HG03378 (cell line): ENCODE results near the gene KIF23.

Source experiments
- ATAC-seq: cut with Tn5 transposase; IDR thresholded peaks from one replicate; pipeline ENCODE4 v1.9.1; 2021; ENCODE audit warnings: mild to moderate bottlenecking, moderate library complexity; ENCODE audit not compliant: unreplicated experiment

KIF23 gene

DNA sequence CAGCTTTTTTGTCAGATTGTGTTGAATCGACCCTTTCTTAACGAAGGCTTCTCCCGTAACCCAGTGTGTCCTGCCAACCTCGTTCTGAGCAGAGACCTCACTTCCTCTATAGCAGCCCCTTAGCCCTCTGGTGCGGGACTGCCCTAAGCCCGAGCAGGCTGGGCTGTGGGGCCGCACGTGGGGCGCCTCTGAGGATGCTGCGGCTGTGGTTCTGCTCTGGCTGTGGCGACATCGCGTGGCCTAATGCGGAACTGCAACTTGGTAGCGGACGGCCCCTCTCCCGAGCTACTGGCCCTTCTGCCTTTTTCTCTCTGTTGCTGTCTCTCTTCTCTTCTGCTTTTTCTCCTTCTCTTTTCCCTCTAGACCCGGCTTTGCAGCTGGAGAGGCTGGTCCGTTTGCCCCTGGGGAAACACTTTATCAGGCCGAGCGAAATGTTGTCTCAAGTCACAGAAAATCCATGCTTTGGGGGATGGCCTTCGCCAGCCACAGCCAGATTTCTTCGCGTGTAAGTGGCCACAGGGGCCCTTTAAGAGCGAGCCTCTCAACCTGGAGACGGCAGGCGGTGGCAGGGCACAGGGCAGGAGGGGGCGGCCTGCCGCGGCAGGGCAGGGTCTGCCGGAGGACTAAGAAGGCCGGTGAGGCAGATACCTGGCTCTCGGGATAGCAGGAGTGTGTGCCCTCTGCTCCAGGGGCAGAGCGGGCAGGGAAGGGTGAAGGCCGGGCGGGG is 19.4 kb upstream of the KIF23 start:
- ATAC-seq: no peak

DNA sequence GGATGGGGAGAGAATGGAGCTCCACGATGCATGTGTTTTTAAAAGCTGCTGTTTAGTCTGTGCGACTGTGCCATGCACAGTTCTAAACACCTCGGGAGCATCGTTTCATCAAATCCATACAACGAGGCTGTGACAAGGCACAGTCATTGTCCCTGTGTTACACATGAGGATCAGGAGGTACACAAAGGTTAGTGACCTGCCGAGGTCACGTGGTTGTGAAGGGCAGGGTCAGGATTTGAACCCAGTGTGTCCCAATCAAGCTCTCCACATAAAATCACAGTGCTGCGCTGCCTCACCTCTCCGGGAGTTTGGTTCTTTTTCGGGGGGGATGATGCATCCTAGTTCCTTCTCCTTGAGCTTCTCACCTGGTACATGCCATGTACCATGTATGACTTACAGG is 18.7 kb upstream of the KIF23 start:
- no peak for ATAC-seq

DNA sequence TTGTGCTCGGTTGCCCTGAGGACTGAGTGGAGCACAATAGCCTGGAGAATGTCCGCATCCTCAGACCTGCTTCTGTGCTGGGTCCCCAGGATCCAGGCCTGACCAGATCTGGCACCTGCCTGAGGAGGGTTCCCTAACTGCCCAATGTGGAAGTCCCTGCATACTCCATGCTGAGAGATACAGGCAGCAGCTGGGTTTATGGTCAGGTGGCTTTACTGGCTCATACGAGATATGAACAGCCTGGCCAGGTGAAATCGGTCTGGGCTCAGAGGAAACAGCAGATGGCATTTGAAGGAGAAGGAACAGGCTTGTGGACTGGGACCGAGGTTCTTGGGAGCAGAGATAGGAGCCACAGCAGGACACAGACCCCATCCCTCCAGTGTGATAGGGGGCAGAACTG is 18.2 kb upstream of the KIF23 start:
- no peak for ATAC-seq

DNA sequence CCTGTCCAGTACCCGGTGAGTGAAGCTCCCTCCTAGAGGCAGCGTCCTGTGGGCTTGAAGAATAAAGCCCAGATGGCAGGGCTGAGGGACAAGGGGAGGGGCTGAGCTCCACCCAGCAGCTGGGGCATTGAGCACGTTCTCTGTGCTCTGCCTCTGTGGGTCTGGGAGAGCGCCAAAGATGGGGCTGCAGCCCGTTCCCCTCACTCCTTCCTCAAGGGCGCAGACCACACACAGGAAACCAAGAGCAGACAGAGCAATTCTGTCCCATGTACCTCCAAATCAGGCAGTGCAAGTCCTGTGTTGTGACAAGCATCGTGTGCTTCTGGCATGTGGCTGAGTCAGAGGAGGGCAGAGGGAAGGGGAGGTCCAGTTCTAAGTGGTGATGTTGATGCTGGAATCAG is 15.7 kb upstream of the KIF23 start:
- ATAC-seq: no peak

DNA sequence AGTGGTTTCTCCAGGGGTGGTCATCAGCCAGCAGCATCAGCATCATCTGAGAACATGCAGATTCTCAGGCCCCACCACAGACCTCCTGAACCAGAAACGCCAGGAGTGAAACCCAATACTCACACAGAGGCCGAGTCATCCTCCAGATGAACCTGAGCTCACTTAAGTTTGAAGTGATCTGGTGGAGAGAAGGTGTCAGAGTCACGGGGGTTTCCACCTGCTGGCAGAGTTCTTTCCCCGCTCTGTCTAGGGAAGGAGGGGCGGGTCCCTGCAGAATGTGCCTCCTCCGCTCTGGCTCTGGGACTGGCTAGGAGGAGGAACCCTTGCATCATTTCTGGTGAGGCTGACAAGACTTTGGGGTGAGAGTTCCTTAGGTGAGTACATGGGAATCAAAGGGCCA is 13.3 kb upstream of the KIF23 start:
- ATAC-seq: no peak

DNA sequence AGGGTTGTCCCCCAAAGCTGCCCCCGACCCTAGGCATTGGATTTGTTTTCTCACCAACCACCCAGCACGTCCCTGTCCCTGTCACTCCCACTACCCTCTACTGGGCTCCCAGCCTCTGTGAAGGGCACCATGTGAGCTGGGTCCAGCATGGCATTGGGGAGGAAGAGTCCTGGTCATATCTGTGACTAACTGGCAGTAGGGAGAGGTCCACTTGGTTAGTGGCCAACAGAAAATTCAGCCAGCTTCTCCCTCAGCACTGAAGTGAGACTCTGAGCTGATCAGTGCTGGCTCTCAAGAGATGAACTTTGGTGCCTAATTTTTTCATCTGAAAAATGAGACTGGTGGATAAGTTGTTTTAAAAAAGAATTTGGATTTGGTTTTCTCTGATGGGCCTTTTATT is 11.3 kb upstream of the KIF23 start:
- no peak for ATAC-seq

DNA sequence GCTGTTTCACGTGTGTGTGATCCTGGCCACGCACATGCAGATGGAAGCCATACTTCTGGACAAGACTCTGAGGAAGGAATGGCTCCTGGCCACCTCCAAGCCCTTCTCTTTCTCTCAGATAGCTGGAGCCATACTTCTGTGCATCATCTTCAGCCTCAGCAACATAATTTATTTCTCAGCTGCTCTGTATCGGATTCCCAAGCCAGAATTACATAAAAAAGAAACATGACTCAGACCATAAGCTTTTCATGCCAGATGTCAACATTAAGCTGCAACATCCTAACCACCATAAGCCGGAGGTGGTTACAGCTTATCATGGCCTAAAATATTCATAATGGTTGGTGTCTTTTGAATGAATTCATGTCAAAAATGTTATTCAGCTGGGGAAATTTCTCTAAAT is 10.6 kb upstream of the KIF23 start:
- no peak for ATAC-seq

DNA sequence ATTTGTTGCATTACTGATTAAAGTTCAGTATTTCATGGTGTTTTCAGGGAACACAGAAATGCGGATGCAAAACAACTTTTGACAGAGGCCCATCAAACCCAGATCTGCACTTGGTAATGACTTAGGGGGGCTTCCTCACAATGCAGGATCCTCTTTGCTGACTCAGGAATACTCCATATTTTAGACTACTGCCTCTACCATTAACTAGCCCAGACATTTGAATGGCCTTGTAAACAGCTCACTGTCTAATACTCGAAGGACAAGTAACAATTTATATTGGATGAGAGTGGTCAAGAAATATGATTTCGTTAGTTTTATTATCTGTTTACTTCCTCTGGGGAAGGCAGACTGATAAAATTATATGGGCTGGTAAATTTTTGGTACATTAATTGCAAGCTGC is 9.0 kb upstream of the KIF23 start:
- no peak for ATAC-seq

DNA sequence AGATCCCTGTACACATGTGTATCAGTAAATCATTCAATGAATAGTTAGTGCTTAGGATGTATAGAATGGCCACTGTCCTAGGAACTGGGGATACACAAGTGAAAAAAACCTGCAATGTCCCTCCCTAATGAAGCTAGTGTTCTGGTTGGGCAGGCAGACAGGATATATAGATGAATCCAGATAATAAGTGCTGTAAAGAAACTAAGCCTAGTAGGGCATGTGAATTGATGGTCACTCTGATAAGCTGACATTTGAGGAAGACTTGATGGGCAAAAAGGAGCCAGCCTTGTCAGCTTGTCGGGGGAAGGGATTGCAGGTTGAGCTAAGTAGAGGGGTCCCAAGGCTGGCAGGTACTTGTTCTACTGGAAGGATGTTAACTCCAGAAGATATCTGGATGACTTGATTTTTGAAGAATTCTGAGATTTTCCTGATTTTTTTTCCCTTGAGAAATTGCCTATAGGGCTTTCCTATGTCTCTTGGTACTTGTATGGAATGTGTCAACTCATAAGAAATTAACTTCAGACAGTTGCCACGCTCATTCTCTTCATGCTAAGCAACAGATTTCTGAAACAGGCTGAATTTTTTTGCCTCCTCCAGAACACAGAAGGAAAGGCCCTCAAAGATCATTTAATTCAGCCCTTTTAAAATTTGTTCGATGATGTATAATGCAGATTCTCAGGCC is 6.3 kb upstream of the KIF23 start:
- ATAC-seq: no peak

DNA sequence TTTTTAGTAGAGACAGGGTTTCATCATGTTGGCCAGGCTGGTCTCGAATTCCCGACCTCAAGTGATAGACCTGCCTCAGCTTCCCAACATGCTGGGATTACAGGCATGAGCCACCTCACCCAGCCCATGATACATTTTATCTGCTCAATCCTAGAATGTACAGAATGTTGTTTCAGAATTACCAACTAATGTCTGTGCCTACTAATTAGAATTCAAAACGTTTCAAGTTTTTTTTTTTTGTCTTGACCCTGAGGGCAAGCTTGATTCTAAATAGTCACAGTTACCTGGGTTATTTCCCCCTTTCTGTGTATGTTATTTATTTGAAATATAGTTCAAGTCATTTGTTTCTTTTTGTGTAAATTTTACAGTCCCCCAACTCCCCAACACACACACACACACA is 5.3 kb upstream of the KIF23 start:
- no peak for ATAC-seq

DNA sequence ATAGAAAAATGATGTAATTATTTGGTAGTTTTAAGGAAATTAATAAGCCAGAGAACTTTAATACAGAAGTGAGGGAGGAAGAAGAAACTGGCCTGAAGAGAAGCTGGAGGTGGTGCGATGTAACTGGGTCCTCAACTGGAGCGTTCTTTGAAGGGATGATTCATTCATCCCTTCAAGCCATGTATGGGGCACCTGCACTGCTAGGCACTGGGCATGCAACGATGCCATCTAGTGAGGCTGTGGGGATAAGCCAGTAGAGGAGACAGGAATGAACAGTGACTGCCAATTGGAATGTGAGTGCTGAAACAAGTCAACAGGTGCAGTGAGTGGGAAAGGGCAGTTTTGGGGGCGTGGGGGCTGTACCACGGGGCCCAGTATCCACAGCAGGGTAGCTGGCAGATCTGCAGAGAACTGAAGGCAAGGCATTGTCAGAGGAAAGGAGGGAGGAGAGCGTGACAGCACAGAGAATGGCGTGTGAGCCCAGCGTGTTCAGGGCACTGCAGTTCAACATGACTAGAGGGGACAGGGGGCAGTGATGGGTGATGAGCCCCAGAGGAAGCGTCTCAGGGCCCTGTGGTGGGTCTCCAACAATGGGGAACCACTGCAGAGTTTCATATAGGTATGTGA is 3.8 kb upstream of the KIF23 start:
- no peak for ATAC-seq

DNA sequence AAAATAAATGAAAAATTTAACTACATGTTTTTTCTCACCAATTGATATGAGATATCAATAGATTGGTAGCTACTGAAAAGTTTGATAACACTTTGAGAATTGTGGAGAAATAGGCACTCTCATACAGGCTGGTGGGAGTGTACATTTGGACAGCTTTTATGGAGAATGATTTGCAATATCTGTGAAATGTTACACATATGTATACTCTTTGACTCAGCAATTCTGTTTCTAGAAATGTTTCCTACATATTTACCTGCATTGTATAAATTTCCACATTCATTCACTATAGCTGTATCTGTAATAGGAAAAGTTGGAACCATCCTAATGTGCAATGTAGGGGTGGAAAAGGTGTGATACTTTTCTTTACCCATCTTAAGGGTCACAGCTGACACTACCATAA is 1.9 kb upstream of the KIF23 start:
- no peak for ATAC-seq

DNA sequence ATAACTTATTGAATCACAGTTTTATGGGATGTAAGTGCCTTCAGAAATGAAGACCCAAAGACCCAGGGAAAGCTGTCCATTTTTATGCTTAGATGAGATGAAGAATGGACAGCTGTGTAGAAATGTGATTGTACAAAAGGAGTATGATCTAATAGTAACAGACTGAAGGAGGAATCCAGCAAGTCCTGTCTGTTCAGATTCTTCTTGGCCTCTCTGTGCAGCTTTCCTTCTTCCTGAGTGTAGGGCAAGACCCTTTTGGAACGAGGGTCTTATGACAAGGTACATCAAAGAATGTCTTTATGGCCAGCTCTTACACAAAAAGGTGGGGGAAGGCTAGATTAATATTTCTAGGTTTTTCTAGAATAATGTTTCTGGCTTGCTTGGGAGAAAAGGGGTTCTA is 1.4 kb upstream of the KIF23 start:
- no peak for ATAC-seq

DNA sequence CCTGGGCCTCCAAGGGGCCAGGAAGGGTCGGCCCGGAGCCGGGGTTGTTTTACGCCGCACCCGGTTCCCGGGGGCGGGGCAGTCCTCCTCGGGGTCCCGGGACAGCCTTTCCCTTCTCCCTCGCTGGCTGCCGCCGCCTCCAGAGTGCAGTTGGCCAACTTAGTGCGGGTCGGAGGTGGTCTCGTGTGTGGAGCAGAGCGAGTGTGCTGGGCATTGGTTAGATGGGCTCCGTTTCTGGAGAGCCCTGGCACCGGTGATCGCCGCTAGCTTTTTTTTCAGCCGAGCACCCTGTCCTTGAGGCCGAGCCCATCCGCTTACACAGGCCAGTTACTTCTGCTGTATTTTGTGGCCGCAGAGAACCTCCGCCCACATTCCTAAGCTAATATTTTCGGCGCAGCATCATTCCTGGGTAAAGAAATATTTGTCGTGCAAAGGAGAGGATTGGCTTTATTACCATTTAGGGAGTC is 585 bp downstream of the KIF23 start:
- ATAC-seq: peak; percentile 15

DNA sequence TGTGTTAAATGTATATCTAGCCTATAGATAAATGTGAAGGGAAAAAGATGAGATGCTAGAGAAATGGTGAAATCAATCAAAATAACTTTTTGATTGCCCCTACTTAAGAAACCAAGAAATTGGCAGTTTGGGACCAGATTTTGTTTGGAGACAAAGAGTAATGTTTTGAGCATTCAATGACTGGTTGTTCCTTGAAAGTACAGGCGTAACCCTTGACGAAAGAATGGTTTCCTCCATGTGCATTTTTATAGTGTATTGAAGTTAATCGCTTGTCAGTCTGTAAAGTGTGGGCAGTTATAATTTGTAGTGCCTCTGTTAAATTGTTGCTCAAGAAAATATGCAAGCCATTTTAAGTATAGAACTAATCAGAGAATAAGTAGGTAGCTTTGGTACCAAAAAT is 1.2 kb downstream of the KIF23 start:
- no peak for ATAC-seq

DNA sequence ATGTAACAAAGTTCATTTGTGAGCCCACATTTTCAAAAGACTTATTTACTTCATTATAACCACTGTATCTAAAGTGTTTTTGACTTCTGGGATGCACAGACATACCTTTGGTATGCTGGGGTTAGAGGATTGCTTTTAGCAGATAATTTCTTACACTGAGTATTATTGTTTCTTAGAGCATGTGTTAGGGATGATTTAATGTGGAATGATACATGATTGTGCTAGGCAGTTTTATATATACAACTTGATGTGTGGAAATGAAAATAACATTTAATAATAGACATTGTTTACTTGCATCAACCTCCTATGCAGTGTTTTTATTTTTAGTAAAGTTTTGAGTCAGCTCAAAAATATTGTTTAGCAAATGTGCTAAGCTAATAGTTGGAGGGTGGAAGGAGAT is 3.4 kb downstream of the KIF23 start:
- no peak for ATAC-seq

DNA sequence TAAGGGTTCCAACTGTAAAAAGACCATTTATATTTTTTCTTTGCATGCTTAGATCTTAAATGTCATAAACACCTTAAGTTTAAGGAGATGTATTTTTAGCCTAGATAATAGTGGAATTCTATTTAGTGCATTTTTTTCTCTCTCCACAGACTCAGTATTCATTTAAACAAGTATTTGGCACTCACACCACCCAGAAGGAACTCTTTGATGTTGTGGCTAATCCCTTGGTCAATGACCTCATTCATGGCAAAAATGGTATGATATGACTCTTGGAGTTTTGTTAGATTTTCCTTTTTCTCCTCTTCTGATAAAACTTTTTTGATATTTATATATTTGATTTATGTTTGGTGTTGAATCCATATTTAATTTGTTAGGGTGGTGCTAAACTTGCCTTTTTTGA is 7.3 kb downstream of the KIF23 start:
- ATAC-seq: no peak

DNA sequence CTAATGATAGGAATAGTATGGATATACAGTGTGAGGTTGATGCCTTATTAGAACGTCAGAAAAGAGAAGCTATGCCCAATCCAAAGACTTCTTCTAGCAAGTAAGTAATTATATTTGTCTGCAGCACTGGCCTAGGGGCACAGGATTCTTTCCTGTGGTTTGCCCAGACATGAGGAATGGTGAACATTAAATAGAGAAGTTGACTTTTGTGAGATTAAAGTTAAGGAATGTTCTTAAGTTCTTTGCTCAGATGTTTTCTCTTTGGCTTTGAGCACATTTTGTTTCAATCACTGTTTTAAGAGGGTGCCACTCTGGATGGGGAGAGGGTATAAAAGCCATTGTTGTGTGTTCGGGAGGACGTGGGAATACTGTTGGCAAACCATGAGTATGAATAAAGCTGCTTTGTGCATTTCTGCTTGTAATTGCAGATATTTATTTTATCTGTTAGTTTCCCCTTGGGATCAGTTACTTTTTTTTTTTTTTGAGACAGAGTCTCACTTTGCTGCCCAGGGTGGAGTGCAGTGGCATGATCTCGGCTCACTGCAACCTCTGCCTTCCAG is 8.3 kb downstream of the KIF23 start:
- no peak for ATAC-seq

DNA sequence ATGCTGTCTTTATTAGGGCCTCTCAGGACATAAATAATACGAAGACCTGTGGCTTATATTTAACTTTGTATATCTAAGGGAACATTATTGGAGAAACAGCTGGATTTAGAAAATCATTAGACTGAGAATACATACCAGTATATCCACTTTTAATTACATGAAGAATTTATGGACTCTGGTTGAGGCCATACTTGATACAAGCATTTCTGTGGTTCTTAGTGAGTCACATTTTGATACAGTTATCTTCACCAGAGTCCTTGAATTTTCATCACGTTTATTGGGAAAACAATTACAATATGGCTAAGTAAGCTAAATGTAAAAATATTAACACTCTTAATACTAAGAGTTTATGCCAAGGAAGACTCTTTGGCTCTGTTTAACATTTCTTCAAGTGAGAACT is 9.9 kb downstream of the KIF23 start:
- ATAC-seq: no peak

DNA sequence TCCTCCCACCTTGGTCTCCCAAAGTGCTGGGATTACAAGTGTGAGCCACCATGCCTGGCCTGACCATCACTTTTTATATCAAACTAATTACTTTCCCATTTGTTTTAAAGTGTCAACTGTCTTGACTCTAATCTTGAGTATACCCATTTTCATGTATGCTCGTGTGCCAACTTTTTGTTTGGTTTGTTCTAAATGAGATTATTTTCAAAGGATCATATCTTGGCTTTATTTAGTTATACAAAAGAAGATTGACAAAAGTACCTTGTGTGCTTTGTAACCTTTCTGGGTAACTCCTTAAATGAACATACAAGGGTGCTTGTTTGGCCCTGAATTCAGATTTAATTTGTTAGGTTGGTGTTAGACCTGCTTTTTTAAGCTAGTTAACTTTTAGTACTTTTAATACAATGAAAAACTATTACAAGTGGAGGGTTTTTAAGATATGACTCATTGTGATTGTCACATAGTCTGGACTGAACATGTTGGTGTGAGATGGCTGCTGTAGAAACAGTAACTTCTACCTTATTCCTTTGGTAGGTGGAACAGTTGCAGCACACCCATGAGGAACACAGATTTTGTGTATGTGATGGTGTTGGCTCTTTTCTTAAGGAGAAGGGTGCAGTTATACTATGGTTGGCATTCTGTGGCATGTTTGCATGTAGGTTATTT is 10.7 kb downstream of the KIF23 start:
- ATAC-seq: no peak

DNA sequence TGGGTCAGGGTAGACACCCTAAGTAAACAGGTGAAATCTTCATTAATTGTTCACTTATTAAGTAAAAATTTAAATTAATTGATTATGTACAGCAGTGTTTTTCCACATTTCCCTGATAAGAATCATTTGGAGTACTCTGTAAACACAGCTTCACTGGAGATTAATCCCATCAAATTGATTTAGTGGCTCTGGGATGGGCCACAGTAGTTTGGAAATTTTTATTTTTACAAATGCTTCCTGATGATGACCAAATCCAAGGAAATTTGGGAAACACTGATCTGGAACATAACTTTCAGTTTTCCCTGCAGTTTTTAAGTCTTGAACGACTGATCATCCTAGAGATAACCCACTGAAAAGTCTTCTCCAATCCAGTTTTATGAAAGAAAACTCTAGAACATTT is 19.7 kb downstream of the KIF23 start:
- no peak for ATAC-seq
